Left ventricle myocardium inferior (tissue), 1 donor: Measurements from ENCODE around the gene CDS2. TPM values are rescaled to one million over a fixed set of nuclear protein-coding genes. Genes with fewer than 3 reads are reported as not detected.

ENCODE experiments used
- DNase-seq: peaks from one replicate; pipeline ENCODE4 v3.0.0-alpha.2; 2020
- H3K27ac ChIP-seq: fragments of 200-600 bp; replicated peaks from 2 replicates; pipeline ENCODE4 v1.8.0; 2021
- H3K27me3 ChIP-seq: fragments of 200-600 bp; 2 replicates; pipeline ENCODE4 v1.8.0; 2021; ENCODE audit warnings: low read depth
- H3K36me3 ChIP-seq: fragments of 200-600 bp; 2 replicates; pipeline ENCODE4 v1.8.0; 2021
- H3K4me1 ChIP-seq: fragments of 200-600 bp; 2 replicates; pipeline ENCODE4 v1.8.0; 2021
- H3K4me3 ChIP-seq: fragments of 200-600 bp; 2 replicates; pipeline ENCODE4 v1.8.0; 2021; ENCODE audit warnings: mild to moderate bottlenecking, moderate library complexity
- H3K9me3 ChIP-seq: fragments of 200-600 bp; replicated peaks from 2 replicates; pipeline ENCODE4 v1.8.0; 2021
- CTCF ChIP-seq: fragments of 200-600 bp; IDR thresholded peaks from 2 replicates; pipeline ENCODE4 v1.8.0; 2021; ENCODE audit warnings: antibody characterized with exemption, mild to moderate bottlenecking, borderline replicate concordance
- intact Hi-C: fragments of 100-400 bp; cut with micrococcal nuclease; formaldehyde crosslinking; loops from one replicate; pipeline ENCODE4 v1.11.0; 2022
- total RNA-seq: library from RNA; stranded (reverse); fragmentation: NEBNext Ultra II Directional; extraction: Animal tissue kit (Norgen Biotek cat#: 25700); gene quantifications from one replicate; pipeline ENCODE4 v1.2.1, GENCODE V29; 2021
- donor health status: DM: no; HTN: yes; CAD: no; lungs with severe emphysema.

Gene CDS2
- total RNA-seq, 1 donor from 2014 or later, result 79.0 TPM

- Histone ChIP-seq H3K27me3 (no peaks in the 10 kb centered on the region), H3K27ac (peak overlapping the region; percentile 88), H3K4me1 (peaks cover 100% of the 10 kb centered on the region), H3K9me3 (no peaks in the 10 kb centered on the region), H3K4me3 (peak overlapping the region; percentile 39), H3K36me3 (peaks cover 23% of the 10 kb centered on the region)
- intact Hi-C loops, result no loop called here
- peak; percentile 64 for DNase-seq
- no peak for TF ChIP-seq CTCF
Measured at GRCh38 chr20:5171064-5171789, 44.4 kb downstream of the CDS2 start.

GRCh38 chr20:5171790-5172164, 45.0 kb downstream of the CDS2 start:
- peak overlapping the region; percentile 39 for H3K4me3 ChIP-seq
- H3K9me3 ChIP-seq, result no peaks in the 10 kb centered on the region
- H3K4me1 ChIP-seq, result peaks cover 100% of the 10 kb centered on the region
- H3K27ac ChIP-seq, result peak overlapping the region; percentile 88
- TF ChIP-seq CTCF, result no peak
- H3K27me3 ChIP-seq, result no peaks in the 10 kb centered on the region
- intact Hi-C loops, result no loop called here
- no peak for DNase-seq
- peaks cover 27% of the 10 kb centered on the region for H3K36me3 ChIP-seq

- intact Hi-C loops, result no loop called here
- Histone ChIP-seq H3K27ac (peak overlapping the region; percentile 88), H3K4me1 (peaks cover 100% of the 10 kb centered on the region), H3K9me3 (no peaks in the 10 kb centered on the region), H3K36me3 (peaks cover 31% of the 10 kb centered on the region), H3K27me3 (no peaks in the 10 kb centered on the region), H3K4me3 (no peak overlapping the region)
- TF ChIP-seq CTCF, result no peak
- DNase-seq, result no peak
Measured at GRCh38 chr20:5172167-5172601, 45.4 kb downstream of the CDS2 start.

GRCh38 chr20:5172903-5173463, 46.2 kb downstream of the CDS2 start:
- H3K4me1 ChIP-seq, result peaks cover 100% of the 10 kb centered on the region
- intact Hi-C loops, result no loop called here
- H3K27ac ChIP-seq, result peak overlapping the region; percentile 88

GRCh38 chr20:5173751-5174150, 46.9 kb downstream of the CDS2 start:
- Histone ChIP-seq H3K36me3 (peaks cover 45% of the 10 kb centered on the region), H3K4me3 (no peak overlapping the region), H3K27ac (peak overlapping the region; percentile 88), H3K9me3 (no peaks in the 10 kb centered on the region), H3K27me3 (no peaks in the 10 kb centered on the region), H3K4me1 (peaks cover 100% of the 10 kb centered on the region)
- TF ChIP-seq CTCF, result no peak
- intact Hi-C loops, result no loop called here
- DNase-seq, result no peak

More at GRCh38 chr20:5172903-5173463, 46.2 kb downstream of the CDS2 start:
- H3K36me3 ChIP-seq, result peaks cover 39% of the 10 kb centered on the region
- no peaks in the 10 kb centered on the region for H3K27me3 ChIP-seq
- no peak for DNase-seq
- no peaks in the 10 kb centered on the region for H3K9me3 ChIP-seq
- H3K4me3 ChIP-seq, result no peak overlapping the region
- TF ChIP-seq CTCF, result no peak
